Activated T-cell treated with anti-CD3 and anti-CD28 coated beads for 48 hours (primary cell): Measurements from ENCODE around the gene PIK3R5.

Experiments
- DNase-seq: peaks from one replicate; pipeline ENCODE4 v3.0.0-alpha.2; 2020; ENCODE audit warnings: low read depth

PIK3R5 gene

GRCh38 chr17:8922451-8922850 lies 43.1 kb downstream of the PIK3R5 start:
- no peak for DNase-seq

- DNase-seq, result no peak
These were observed 44.4 kb downstream of the PIK3R5 start for GRCh38 chr17:8921147-8921546.

GRCh38 chr17:8918807-8919465 lies 46.6 kb downstream of the PIK3R5 start:
- no peak for DNase-seq

- DNase-seq, result no peak
These were observed 49.0 kb downstream of the PIK3R5 start for GRCh38 chr17:8916466-8916865.

GRCh38 chr17:8914554-8914953 lies 51.0 kb downstream of the PIK3R5 start:
- no peak for DNase-seq

- no peak for DNase-seq
These were observed 51.6 kb downstream of the PIK3R5 start for GRCh38 chr17:8913879-8914278.

GRCh38 chr17:8913091-8913490 lies 52.4 kb downstream of the PIK3R5 start:
- no peak for DNase-seq

- DNase-seq, result no peak
These were observed 53.2 kb downstream of the PIK3R5 start for GRCh38 chr17:8912084-8912981.

GRCh38 chr17:8910969-8911604 lies 54.4 kb downstream of the PIK3R5 start:
- DNase-seq, result no peak

GRCh38 chr17:8909586-8910270 lies 55.8 kb downstream of the PIK3R5 start:
- no peak for DNase-seq

- DNase-seq, result no peak
These were observed 60.2 kb downstream of the PIK3R5 start for GRCh38 chr17:8905331-8905730.

- DNase-seq, result no peak
These were observed 60.8 kb downstream of the PIK3R5 start for GRCh38 chr17:8904686-8905085.

GRCh38 chr17:8904201-8904600 lies 61.3 kb downstream of the PIK3R5 start:
- no peak for DNase-seq

GRCh38 chr17:8900626-8901585 lies 64.6 kb downstream of the PIK3R5 start:
- DNase-seq, result no peak

- no peak for DNase-seq
These were observed 65.3 kb downstream of the PIK3R5 start for GRCh38 chr17:8900207-8900606.

- no peak for DNase-seq
These were observed 66.9 kb downstream of the PIK3R5 start for GRCh38 chr17:8898636-8899035.

- no peak for DNase-seq
These were observed 67.4 kb downstream of the PIK3R5 start for GRCh38 chr17:8898126-8898525.

GRCh38 chr17:8896641-8897635 lies 68.6 kb downstream of the PIK3R5 start:
- no peak for DNase-seq

- no peak for DNase-seq
These were observed 69.4 kb downstream of the PIK3R5 start for GRCh38 chr17:8896087-8896486.
